GM12878 (cell line): ENCODE measurements around the gene PLEKHD1. TPM values are rescaled to one million over a fixed set of nuclear protein-coding genes. Genes with fewer than 3 reads are reported as not detected.

Experiments used
- CBX5 ChIP-seq: sonication (generic); IDR thresholded peaks from 2 replicates; pipeline ENCODE4 v1.6.1; 2016; ENCODE audit warnings: low read depth, moderate library complexity, mild to moderate bottlenecking, inconsistent platforms
- CHD4 ChIP-seq: fragments of 200-600 bp; sonication (generic); IDR thresholded peaks from 2 replicates; pipeline ENCODE4 v1.6.1; 2016; ENCODE audit warnings: mild to moderate bottlenecking
- E2F8 ChIP-seq: fragments of 450-650 bp; IDR thresholded peaks from 2 replicates; pipeline ENCODE4 v1.6.1; 2018; ENCODE audit warnings: mild to moderate bottlenecking, low read depth, moderate library complexity; ENCODE audit not compliant: partially characterized antibody
- JUNB ChIP-seq: IDR thresholded peaks from 2 replicates; pipeline ENCODE4 v1.6.1; 2016; ENCODE audit warnings: antibody characterized with exemption, mild to moderate bottlenecking
- MEF2B ChIP-seq: fragments of 450-650 bp; IDR thresholded peaks from 2 replicates; pipeline ENCODE4 v1.6.1; 2018; ENCODE audit warnings: mild to moderate bottlenecking, moderate library complexity; ENCODE audit not compliant: partially characterized antibody, poor library complexity, severe bottlenecking
- POLR2AphosphoS5 ChIP-seq: IDR thresholded peaks from 2 replicates; pipeline ENCODE4 v1.6.1; 2011; ENCODE audit warnings: mild to moderate bottlenecking, low read length, inconsistent platforms
- RBBP5 ChIP-seq: fragments of 200-600 bp; sonication (generic); conservative IDR thresholded peaks from 2 replicates; pipeline ENCODE4 v1.6.1; 2016
- RELA ChIP-seq: fragments of 450-650 bp; IDR thresholded peaks from 2 replicates; pipeline ENCODE4 v1.8.0; 2014; ENCODE audit warnings: borderline replicate concordance; ENCODE audit not compliant: partially characterized antibody
- ZZZ3 ChIP-seq: IDR thresholded peaks from 2 replicates; pipeline ENCODE4 v1.6.1; 2011; ENCODE audit warnings: low read depth; ENCODE audit not compliant: control insufficient read depth, insufficient read length
- polyA plus RNA-seq, 11 experiments: library from polyadenylated mRNA; depleted of rRNA in 4 of 11; unstranded in 6 of 11; stranded (reverse) in 5 of 11; fragments of >200 nt; fragmentation: Nextera tagmentation in 4 of 11; fragmentation: Illumina TruSeq in 1 of 11; extraction: Ambion mirVana in 4 of 11; extraction: Trizol in 1 of 11; gene quantifications; 1 replicate in 1 of 11; 2 replicates in 10 of 11; pipeline versions ENCODE4 v1.2.1 to v1.2.3, GENCODE V29; 2011 to 2016; ENCODE audit warnings: inconsistent platforms in 2 of 11, missing spikeins in 2 of 11, low read depth in 1 of 11
- total RNA-seq, 4 experiments: library from RNA; depleted of rRNA in 3 of 4; stranded (reverse); fragments of >200 nt in 3 of 4; fragmentation: Illumina TruSeq in 1 of 4; extraction: Trizol in 1 of 4; gene quantifications; 2 replicates each; pipeline versions ENCODE4 v1.2.1 to v1.2.3, GENCODE V29; 2013 to 2021
- TF ChIP-seq, protein P1 (sequence below): fragments of 450-650 bp; IDR thresholded peaks from 2 replicates; pipeline ENCODE4 v1.6.1; 2017; ENCODE audit warnings: mild to moderate bottlenecking, moderate library complexity

The PLEKHD1 gene
- total and polyA plus RNA-seq, 10 of the 15 experiments (the other 5 are each of a cell fraction or from before 2014, with no cell fraction given) = 0.01 to 0.08 (median 0.04) TPM; not detected in 6

- no peak for TF ChIP-seq E2F8
- no peak for TF ChIP-seq RBBP5
- TF ChIP-seq, protein P1, sequence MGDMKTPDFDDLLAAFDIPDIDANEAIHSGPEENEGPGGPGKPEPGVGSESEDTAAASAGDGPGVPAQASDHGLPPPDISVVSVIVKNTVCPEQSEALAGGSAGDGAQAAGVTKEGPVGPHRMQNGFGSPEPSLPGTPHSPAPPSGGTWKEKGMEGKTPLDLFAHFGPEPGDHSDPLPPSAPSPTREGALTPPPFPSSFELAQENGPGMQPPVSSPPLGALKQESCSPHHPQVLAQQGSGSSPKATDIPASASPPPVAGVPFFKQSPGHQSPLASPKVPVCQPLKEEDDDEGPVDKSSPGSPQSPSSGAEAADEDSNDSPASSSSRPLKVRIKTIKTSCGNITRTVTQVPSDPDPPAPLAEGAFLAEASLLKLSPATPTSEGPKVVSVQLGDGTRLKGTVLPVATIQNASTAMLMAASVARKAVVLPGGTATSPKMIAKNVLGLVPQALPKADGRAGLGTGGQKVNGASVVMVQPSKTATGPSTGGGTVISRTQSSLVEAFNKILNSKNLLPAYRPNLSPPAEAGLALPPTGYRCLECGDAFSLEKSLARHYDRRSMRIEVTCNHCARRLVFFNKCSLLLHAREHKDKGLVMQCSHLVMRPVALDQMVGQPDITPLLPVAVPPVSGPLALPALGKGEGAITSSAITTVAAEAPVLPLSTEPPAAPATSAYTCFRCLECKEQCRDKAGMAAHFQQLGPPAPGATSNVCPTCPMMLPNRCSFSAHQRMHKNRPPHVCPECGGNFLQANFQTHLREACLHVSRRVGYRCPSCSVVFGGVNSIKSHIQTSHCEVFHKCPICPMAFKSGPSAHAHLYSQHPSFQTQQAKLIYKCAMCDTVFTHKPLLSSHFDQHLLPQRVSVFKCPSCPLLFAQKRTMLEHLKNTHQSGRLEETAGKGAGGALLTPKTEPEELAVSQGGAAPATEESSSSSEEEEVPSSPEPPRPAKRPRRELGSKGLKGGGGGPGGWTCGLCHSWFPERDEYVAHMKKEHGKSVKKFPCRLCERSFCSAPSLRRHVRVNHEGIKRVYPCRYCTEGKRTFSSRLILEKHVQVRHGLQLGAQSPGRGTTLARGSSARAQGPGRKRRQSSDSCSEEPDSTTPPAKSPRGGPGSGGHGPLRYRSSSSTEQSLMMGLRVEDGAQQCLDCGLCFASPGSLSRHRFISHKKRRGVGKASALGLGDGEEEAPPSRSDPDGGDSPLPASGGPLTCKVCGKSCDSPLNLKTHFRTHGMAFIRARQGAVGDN = no peak
- no peak for TF ChIP-seq CHD4
- TF ChIP-seq RELA = no peak
- no peak for TF ChIP-seq CBX5
- TF ChIP-seq MEF2B = no peak
- no peak for TF ChIP-seq ZZZ3
- TF ChIP-seq POLR2AphosphoS5 = no peak
- no peak for TF ChIP-seq JUNB
These were observed 20.2 kb downstream of the PLEKHD1 start (continued) for GRCh38 chr14:69504775-69505174.
